Caco-2 (cell line): ENCODE data around the gene CA5B. TPM values are rescaled to one million over a fixed set of nuclear protein-coding genes. Genes with fewer than 3 reads are reported as not detected.

Experiments
- BruUV-seq: library from RNA; stranded (reverse); fragments of 400-500 nt; replicated peaks from 2 replicates; lab custom pipeline; 2021; lab: Mats Ljungman, UMichigan
- CTCF ChIA-PET: fragments of 300-600 bp; sonication (Branson Sonifier 250); formaldehyde crosslinking; loops from one replicate; lab custom pipeline; 2022; ENCODE audit warnings: antibody characterized with exemption; lab: Charles Lee
- POLR2A ChIA-PET: fragments of 300-600 bp; sonication (Branson Sonifier 250); formaldehyde crosslinking; loops from one replicate; lab custom pipeline; 2022; ENCODE audit warnings: antibody characterized with exemption; lab: Charles Lee
- DNase-seq, 2 experiments: peaks; one replicate each; pipeline versions ENCODE4 v3.0.0 to v3.0.0-alpha.2; 2020 to 2022
- H3K27me3 ChIP-seq: replicated peaks from 2 replicates; pipeline ENCODE4 v1.6.0; 2011; ENCODE audit warnings: low read length; ENCODE audit not compliant: control insufficient read depth, insufficient read depth
- H3K36me3 ChIP-seq: 2 replicates; pipeline ENCODE4 v1.5.1; 2011; ENCODE audit warnings: low read length; ENCODE audit not compliant: control insufficient read depth, insufficient read depth
- H3K4me1 ChIP-seq: fragments of 250-450 bp; sonication (Bioruptor Pico); 2 replicates; pipeline ENCODE4 v1.5.1; 2020; ENCODE audit warnings: mild to moderate bottlenecking
- H3K4me3 ChIP-seq: 2 replicates; pipeline ENCODE4 v1.5.1; 2011; ENCODE audit warnings: low read depth, mild to moderate bottlenecking, control low read depth, low read length
- H3K9me3 ChIP-seq: fragments of 250-450 bp; sonication (Bioruptor Pico); 2 replicates; pipeline ENCODE4 v1.5.1; 2020; ENCODE audit warnings: mild to moderate bottlenecking, moderate library complexity
- H3K27ac Mint-ChIP-seq: one replicate; pipeline ENCODE4 v1.8.0; 2022; ENCODE audit warnings: mixed read lengths; ENCODE audit not compliant: unreplicated experiment
- H3K27me3 Mint-ChIP-seq: one replicate; pipeline ENCODE4 v1.8.0; 2022; ENCODE audit warnings: mixed read lengths; ENCODE audit not compliant: insufficient read depth, unreplicated experiment
- H3K36me3 Mint-ChIP-seq: one replicate; pipeline ENCODE4 v1.8.0; 2022; ENCODE audit warnings: mild to moderate bottlenecking, mixed read lengths; ENCODE audit not compliant: insufficient read depth, unreplicated experiment
- H3K4me1 Mint-ChIP-seq: one replicate; pipeline ENCODE4 v1.8.0; 2022; ENCODE audit warnings: low read depth, mixed read lengths; ENCODE audit not compliant: unreplicated experiment
- H3K4me3 Mint-ChIP-seq: one replicate; pipeline ENCODE4 v1.8.0; 2022; ENCODE audit warnings: mild to moderate bottlenecking, moderate library complexity, mixed read lengths; ENCODE audit not compliant: unreplicated experiment
- H3K9me3 Mint-ChIP-seq: one replicate; pipeline ENCODE4 v1.8.0; 2022; ENCODE audit warnings: mixed read lengths; ENCODE audit not compliant: unreplicated experiment
- CTCF ChIP-seq, 2 experiments: fragments of 200-600 bp in 1 of 2; IDR thresholded peaks; 1 replicate in 1 of 2; 2 replicates in 1 of 2; pipeline versions ENCODE4 v1.5.1 to v1.8.0; 2011 to 2022; ENCODE audit warnings: antibody characterized with exemption in 1 of 2, control low read depth in 1 of 2, inconsistent platforms in 1 of 2, low read depth in 1 of 2, low read length in 1 of 2, mild to moderate bottlenecking in 1 of 2, moderate library complexity in 1 of 2; ENCODE audit not compliant: insufficient read depth in 1 of 2, severe bottlenecking in 1 of 2, unreplicated experiment in 1 of 2
- intact Hi-C: fragments of 100-400 bp; cut with micrococcal nuclease; formaldehyde crosslinking; loops from one replicate; pipeline ENCODE4 v1.10.0; 2022; ENCODE audit not compliant: unreplicated experiment
- total RNA-seq: library from RNA; stranded (reverse); gene quantifications from 2 replicates; pipeline ENCODE4 v1.2.3, GENCODE V29; 2022

Gene CA5B
- total RNA-seq, 1 experiment from 2014 or later, result 4.1 TPM

DNA sequence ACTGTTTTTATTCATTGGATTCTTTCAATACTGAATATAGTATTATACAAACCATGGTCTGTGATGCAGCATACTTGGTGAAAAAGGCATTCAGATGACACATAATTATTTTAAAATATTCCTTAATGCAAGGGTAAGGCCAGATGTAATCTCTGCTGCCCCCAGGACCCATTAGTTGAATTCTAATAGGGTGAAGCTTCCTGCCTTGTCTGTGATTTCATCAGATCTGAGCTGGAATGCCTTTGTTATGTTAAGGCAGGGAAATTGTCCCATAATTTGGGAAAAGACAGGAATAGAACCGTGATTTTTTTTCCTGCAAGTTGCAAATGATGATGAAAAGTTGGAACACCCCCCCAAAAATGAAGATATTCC, 78.4 kb downstream of the CA5B start:
- POLR2A ChIA-PET, result no interaction called here
- H3K27ac Mint-ChIP-seq, result no peak overlapping the region

DNA sequence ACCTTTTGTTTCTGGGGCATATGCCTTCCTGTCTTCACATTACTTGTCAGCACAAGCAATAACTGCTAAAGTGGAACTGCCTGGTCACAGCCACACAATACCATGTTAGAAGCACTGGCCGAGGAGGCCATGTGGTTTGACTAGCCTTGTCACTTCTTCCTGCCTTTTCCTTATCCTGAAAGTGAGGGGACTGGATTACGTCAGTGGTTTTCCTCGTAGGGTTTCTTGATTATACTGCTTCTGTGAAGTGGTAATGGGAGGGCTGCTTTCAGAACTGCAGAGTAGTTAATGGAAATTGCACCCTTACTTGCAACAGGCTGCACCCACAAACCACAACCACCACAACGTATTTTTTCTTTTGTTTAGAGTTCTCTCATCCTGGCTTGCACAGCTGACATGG, 78.8 kb downstream of the CA5B start:
- H3K27me3 ChIP-seq, result no peaks in the 10 kb centered on the region
- no TSS peak for BruUV-seq
- no peaks in the 10 kb centered on the region for H3K9me3 Mint-ChIP-seq
- H3K4me1 ChIP-seq, result no peaks in the 10 kb centered on the region
- H3K4me3 ChIP-seq, result no peak overlapping the region
- ChIA-PET CTCF (no interaction called here), POLR2A (no interaction called here)
- no peak overlapping the region for H3K27ac Mint-ChIP-seq
- H3K4me1 Mint-ChIP-seq, result no peaks in the 10 kb centered on the region
- no peak overlapping the region for H3K4me3 Mint-ChIP-seq
- H3K27me3 Mint-ChIP-seq, result no peaks in the 10 kb centered on the region
- no peaks in the 10 kb centered on the region for H3K36me3 ChIP-seq
- H3K36me3 Mint-ChIP-seq, result peaks cover 17% of the 10 kb centered on the region
- no peaks in the 10 kb centered on the region for H3K9me3 ChIP-seq
- DNase-seq, result no peak
- no peak for TF ChIP-seq CTCF (IDR thresholded peaks at IDR 0.05; ENCODE audit: insufficient read depth in 1 of 2, low read depth in 1 of 2, low read length in 1 of 2, severe bottlenecking in 1 of 2, unreplicated experiment in 1 of 2)
- intact Hi-C loops, result loop anchor here (2.0 kb wide), 1 partner anchor 156 kb away; no protein-coding TSS in a partner anchor

More for the DNA sequence above, 78.4 kb downstream of the CA5B start:
- H3K36me3 Mint-ChIP-seq, result peaks cover 20% of the 10 kb centered on the region
- Histone ChIP-seq H3K4me3 (no peak overlapping the region), H3K9me3 (no peaks in the 10 kb centered on the region), H3K36me3 (no peaks in the 10 kb centered on the region), H3K4me1 (no peaks in the 10 kb centered on the region), H3K27me3 (no peaks in the 10 kb centered on the region)
- DNase-seq, result no peak
- no peaks in the 10 kb centered on the region for H3K9me3 Mint-ChIP-seq
- no TSS peak for BruUV-seq
- no peaks in the 10 kb centered on the region for H3K4me1 Mint-ChIP-seq
- no peaks in the 10 kb centered on the region for H3K27me3 Mint-ChIP-seq
- TF ChIP-seq CTCF (IDR thresholded peaks at IDR 0.05; ENCODE audit: insufficient read depth in 1 of 2, low read depth in 1 of 2, low read length in 1 of 2, severe bottlenecking in 1 of 2, unreplicated experiment in 1 of 2), result no peak
- intact Hi-C loops, result loop anchor here (2.0 kb wide), 1 partner anchor 156 kb away; no protein-coding TSS in a partner anchor
- CTCF ChIA-PET, result no interaction called here
- H3K4me3 Mint-ChIP-seq, result no peak overlapping the region

GRCh38 chrX:15820106-15821073, 82.3 kb downstream of the CA5B start:
- Mint-ChIP-seq H3K27ac (no peak overlapping the region), H3K27me3 (no peaks in the 10 kb centered on the region), H3K9me3 (no peaks in the 10 kb centered on the region), H3K4me3 (no peak overlapping the region), H3K4me1 (no peaks in the 10 kb centered on the region), H3K36me3 (peaks cover 21% of the 10 kb centered on the region)
- Histone ChIP-seq H3K9me3 (no peaks in the 10 kb centered on the region), H3K36me3 (no peaks in the 10 kb centered on the region; the same call in 1 of the 2 replicates), H3K27me3 (no peaks in the 10 kb centered on the region), H3K4me1 (no peaks in the 10 kb centered on the region), H3K4me3 (no peak overlapping the region)
- intact Hi-C loops, result no loop called here
- DNase-seq, result no peak
- ChIA-PET CTCF (no interaction called here), POLR2A (no interaction called here)
- no TSS peak for BruUV-seq
- TF ChIP-seq CTCF (IDR thresholded peaks at IDR 0.05; ENCODE audit: insufficient read depth in 1 of 2, low read depth in 1 of 2, low read length in 1 of 2, severe bottlenecking in 1 of 2, unreplicated experiment in 1 of 2), result no peak
